Activated T-helper 1 cell treated with Interleukin-2 at 50 U/mL for 16 hours (primary cell): ENCODE results near the gene TM7SF3.
"Not testable (repeated sequence)": the region's sequence is repeated elsewhere in the genome, so short reads cannot be mapped to it uniquely, and the experiment has no call there.

ENCODE experiments used
- DNase-seq: peaks from one replicate; pipeline ENCODE4 v3.0.0-alpha.2; 2020; ENCODE audit warnings: low read depth

The TM7SF3 gene

DNA sequence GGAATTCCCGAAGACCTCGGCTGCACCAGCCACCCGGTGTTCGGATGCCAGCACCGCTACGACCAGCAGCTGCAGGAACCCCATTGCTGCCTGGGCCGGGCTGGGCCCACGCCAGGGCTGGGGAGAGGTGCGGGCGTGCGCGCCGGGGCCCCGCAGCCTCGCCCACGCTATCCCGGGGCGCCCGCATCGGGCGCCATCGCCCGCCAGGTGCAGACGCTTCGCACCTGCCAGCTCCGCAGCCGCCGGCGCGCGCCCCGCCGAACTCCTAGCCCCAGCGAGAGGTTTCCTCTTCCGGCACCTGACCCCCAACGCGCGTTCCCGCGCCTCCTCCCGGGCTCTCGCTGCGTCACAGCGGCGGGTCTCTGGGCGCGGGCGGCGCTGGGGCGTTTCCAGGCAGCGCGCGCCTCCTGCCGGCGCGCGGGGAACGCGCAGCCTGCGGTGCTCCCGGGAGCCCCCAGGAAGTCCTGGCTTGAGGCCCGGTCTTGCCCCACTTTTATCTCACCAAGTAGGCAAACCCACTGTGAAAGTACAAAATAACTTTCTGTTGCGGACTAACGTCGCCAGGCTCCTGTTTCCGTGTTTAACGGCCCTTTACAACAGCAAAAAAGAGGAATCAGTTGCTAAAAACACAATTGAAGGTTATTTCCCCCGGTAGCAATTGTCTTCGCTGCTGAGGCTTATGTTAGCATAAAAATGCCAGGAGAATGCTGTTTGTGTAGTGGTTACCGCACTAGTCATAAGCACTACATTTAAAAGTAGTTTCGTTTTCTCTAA, at the start of gene TM7SF3:
TSS of gene TM7SF3 (minus strand) at position 300 of the 774 bp plus-strand sequence. CDS start at position 84, 216 bp downstream.
- DNase-seq = peak; percentile 97

DNA sequence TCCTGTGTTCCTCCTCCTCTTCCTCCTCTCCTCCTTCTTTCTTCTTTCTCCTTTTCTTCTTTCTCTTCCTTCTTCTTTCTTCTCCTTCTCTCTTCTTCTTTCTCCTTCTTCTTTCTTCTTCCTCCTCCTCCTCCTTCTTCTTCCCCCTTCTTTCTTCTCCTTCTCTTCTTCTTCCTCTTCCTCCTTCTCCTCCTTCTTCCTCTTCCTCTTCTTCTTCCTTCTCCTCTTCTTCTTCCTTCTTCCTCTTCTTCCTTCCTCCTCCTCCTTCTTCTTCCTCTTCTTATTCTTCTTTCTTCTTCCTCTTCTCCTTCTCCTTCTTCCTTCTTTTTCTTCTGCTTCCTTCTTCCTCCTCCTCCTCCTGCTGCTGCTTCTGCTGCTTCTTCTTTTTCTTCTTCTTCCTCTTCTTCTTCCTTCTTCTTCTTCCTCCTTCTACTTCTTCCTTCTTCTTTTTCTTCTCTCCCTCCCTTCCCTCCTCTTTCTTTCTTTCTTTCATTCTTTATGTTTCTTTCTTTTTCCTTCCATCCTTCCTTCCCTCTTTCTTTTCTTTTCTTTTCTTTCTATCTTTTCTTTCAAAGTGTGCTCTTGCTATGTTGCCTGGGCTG, 49.2 kb upstream of the TM7SF3 start:
- no peak for DNase-seq

- no peak for DNase-seq
These were observed 47.1 kb upstream of the TM7SF3 start for GRCh38 chr12:27061317-27061716.

DNA sequence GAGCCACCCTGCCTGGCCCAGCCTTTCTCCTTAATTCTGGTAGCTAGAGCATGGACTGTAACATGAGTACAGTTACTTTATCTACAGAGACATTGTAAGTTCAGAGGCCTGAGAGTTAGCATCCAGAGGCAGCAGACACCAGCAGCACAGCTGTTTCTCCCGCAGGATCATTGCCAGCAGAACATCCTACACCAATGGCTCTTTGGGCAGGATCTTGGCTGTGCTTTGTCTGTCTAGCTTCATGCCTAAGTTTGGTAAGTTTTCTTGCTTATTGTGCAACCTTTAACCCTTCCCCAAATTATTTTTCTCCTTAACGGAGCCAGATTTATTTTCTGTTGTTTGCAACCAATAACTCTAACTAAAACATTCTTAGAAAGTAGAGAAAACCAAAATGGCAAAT, 46.6 kb upstream of the TM7SF3 start:
- no peak for DNase-seq

DNA sequence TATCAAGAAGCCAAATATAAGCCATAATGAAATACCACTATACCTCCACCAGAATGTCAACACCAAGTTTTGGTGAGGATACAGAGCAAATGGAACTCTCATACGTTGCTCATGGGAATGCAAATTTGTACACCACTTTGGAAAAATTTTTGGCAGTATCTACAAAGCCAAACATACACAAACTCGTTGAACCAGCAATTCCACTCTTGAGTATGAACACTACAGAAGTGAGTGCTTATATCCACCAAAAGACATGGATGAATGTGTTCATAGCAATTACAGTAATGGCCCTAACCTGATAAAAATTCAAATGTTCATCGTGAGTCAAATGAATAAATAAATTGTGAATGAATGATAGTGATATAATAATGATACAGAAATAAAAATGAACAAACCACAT, 43.4 kb upstream of the TM7SF3 start:
- DNase-seq = no peak

DNA sequence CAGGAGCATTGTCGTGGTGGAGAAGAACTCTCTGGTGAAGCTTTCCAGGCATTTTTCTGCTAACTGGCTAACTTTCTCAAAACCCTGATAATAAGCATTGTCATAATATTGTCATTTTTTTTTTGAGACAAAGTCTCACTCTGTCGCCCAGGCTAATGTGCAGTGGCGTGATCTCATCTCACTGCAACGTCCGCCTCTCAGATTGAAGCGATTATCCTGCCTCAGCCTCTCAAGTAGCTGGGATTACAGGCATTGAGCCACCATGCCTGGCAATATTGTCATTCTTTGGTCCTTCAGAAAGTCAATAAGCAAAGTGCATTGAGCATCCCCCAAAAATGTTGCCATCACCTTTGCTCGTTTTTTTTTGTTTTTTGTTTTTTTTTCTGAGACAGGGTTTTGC, 41.8 kb upstream of the TM7SF3 start:
- no peak for DNase-seq

DNA sequence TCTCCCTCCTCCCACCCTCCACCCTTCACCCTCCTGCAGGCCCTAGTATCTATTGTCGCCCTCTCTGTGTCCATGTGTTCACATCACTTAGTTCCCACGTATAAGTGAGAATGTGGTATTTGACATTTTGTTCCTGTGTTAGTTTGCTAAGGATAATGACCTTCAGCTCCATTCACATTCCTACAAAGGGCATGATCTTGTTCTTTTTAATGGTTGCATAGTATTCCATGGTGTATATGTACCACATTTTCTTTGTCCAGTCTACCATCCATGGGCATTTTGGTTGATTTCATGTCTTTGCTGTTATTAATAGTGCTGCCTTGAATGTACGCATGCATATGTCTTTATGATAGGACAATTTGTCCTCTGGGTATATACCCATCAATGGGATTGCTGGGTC, 38.6 kb upstream of the TM7SF3 start:
- no peak for DNase-seq

- no peak for DNase-seq
These were observed 38.0 kb upstream of the TM7SF3 start for GRCh38 chr12:27052176-27052575.

GRCh38 chr12:27048822-27049752, 34.9 kb upstream of the TM7SF3 start:
- no peak for DNase-seq

DNA sequence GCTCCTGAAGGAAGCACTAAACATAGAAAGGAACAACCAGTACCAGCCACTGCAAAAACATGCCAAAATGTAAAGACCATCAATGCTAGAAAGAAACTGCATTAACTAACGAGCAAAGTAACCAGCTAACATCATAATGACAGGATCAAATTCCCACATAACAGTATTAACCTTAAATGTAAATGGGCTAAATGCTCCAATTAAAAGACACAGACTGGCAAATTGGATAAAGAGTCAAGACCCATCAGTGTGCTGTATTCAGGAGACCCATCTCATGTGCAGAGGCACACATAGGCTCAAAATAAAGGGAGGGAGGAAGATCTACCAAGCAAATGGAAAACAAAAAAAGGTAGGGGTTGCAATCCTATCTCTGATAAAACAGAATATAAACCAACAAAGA, 27.8 kb upstream of the TM7SF3 start:
- DNase-seq = not testable (repeated sequence)

- DNase-seq = not testable (repeated sequence)
These were observed 26.5 kb upstream of the TM7SF3 start for GRCh38 chr12:27040637-27041036.

GRCh38 chr12:27034607-27035293, 20.6 kb upstream of the TM7SF3 start:
- no peak for DNase-seq

- DNase-seq = no peak
These were observed 18.5 kb upstream of the TM7SF3 start for GRCh38 chr12:27032679-27033078.

GRCh38 chr12:27031531-27031930, 17.3 kb upstream of the TM7SF3 start:
- no peak for DNase-seq

- no peak for DNase-seq
These were observed 12.1 kb upstream of the TM7SF3 start for GRCh38 chr12:27026257-27026656.

GRCh38 chr12:27025116-27025515, 10.9 kb upstream of the TM7SF3 start:
- no peak for DNase-seq

GRCh38 chr12:27024291-27024690, 10.1 kb upstream of the TM7SF3 start:
- no peak for DNase-seq

GRCh38 chr12:27020761-27021160, 6.6 kb upstream of the TM7SF3 start:
- no peak for DNase-seq

GRCh38 chr12:27018037-27018436, 3.9 kb upstream of the TM7SF3 start:
- no peak for DNase-seq

DNA sequence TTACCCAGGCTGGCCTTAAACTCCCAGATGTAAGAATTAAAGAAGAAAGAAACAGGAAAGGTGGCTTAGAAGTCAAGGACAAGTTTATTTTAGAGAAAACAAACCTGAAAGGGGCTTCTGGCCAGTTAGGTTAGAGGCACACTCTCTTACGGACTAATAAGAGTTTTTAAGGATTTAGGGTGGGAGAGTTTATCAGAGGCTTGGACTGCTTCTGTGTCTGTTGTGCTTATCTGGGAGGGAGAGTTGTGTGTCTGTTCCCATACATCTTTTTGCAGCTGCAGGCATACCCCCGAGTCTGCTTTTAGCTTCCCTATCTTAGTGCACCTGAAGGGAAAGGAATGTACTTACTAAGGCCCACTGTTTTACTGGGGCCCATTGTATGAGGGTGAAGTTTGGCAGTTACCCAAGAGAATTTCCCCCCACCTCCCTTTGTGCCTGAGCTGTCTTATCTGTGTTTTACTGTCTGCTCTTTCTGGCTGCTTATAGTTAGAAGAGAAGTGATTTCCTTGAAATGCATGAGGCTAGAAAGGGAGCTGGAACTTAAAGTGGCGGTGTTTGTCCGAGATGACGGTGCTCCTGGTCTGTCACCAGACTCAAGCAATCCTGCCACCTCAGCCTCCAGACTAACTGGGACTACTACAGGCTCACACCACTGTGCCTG, 3.1 kb upstream of the TM7SF3 start:
- not testable (repeated sequence) for DNase-seq

DNA sequence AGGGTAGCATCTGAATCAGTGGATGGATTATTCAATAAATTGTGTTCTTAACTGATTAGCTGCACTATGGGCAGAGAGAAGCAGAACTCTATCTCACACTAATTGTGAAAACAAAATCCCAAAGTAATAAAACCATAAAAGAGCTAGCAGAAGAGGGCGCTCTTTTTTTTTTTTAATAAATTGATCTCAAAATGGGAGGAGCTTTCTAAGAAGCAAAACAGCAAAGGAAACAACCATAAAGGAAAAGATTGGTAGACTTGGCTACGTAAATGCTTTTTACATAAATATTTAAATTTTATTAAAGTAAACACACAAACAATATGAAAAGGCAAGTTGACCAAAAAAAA, 1.5 kb upstream of the TM7SF3 start:
- DNase-seq = no peak
